Stromal cell of bone marrow (primary cell): Measurements from ENCODE around the gene EYS.
"Not testable (repeated sequence)": the region's sequence is repeated elsewhere in the genome, so short reads cannot be mapped to it uniquely, and the experiment has no call there.

Experiments
- DNase-seq: peaks from one replicate; pipeline ENCODE4 v3.0.0-alpha.2; 2012; ENCODE audit warnings: low read depth

EYS gene

GRCh38 chr6:65633501-65633900 is 73.5 kb downstream of the EYS start:
- DNase-seq = no peak

- DNase-seq = no peak
These were observed 75.3 kb downstream of the EYS start for GRCh38 chr6:65631711-65632110.

- DNase-seq = not testable (repeated sequence)
These were observed 79.5 kb downstream of the EYS start for GRCh38 chr6:65627434-65627999.

GRCh38 chr6:65627015-65627414 is 80.0 kb downstream of the EYS start:
- DNase-seq = no peak

GRCh38 chr6:65623566-65623965 is 83.5 kb downstream of the EYS start:
- DNase-seq = no peak

- no peak for DNase-seq
These were observed 96.3 kb downstream of the EYS start for GRCh38 chr6:65610746-65611145.

- DNase-seq = no peak
These were observed 111.5 kb downstream of the EYS start for GRCh38 chr6:65595540-65595939.

GRCh38 chr6:65570340-65570739 is 136.7 kb downstream of the EYS start:
- DNase-seq = no peak

- no peak for DNase-seq
These were observed 137.5 kb downstream of the EYS start for GRCh38 chr6:65569505-65569904.

- DNase-seq = not testable (repeated sequence)
These were observed 138.0 kb downstream of the EYS start for GRCh38 chr6:65569056-65569455.

- DNase-seq = no peak
These were observed 140.9 kb downstream of the EYS start for GRCh38 chr6:65566117-65566516.

- no peak for DNase-seq
These were observed 149.0 kb downstream of the EYS start for GRCh38 chr6:65558071-65558470.

- DNase-seq = no peak
These were observed 149.8 kb downstream of the EYS start for GRCh38 chr6:65557224-65557623.

GRCh38 chr6:65546894-65547293 is 160.1 kb downstream of the EYS start:
- no peak for DNase-seq

GRCh38 chr6:65545920-65546319 is 161.1 kb downstream of the EYS start:
- DNase-seq = no peak

- no peak for DNase-seq
These were observed 168.4 kb downstream of the EYS start for GRCh38 chr6:65538644-65539043.

GRCh38 chr6:65537600-65537999 is 169.4 kb downstream of the EYS start:
- DNase-seq = no peak

- no peak for DNase-seq
These were observed 175.5 kb downstream of the EYS start for GRCh38 chr6:65531533-65531932.

GRCh38 chr6:65524232-65524631 is 182.8 kb downstream of the EYS start:
- no peak for DNase-seq

- no peak for DNase-seq
These were observed 201.3 kb downstream of the EYS start for GRCh38 chr6:65505736-65506135.

GRCh38 chr6:65501045-65501444 is 206.0 kb downstream of the EYS start:
- DNase-seq = no peak

- DNase-seq = not testable (repeated sequence)
These were observed 223.4 kb downstream of the EYS start for GRCh38 chr6:65483652-65484051.

GRCh38 chr6:65469650-65470049 is 237.4 kb downstream of the EYS start:
- DNase-seq = no peak

- DNase-seq = no peak
These were observed 238.7 kb downstream of the EYS start for GRCh38 chr6:65468307-65468706.

GRCh38 chr6:65461121-65461520 is 245.9 kb downstream of the EYS start:
- no peak for DNase-seq
